T follicular helper cell (primary cell): ENCODE results near the gene RNF217.
"Not testable (repeated sequence)": the region's sequence is repeated elsewhere in the genome, so short reads cannot be mapped to it uniquely, and the experiment has no call there.

ENCODE experiments used
- DNase-seq: peaks from one replicate; pipeline ENCODE4 v3.0.0-alpha.2; 2020; ENCODE audit warnings: low read depth

RNF217 gene

GRCh38 chr6:124962639-124963415 is 590 bp downstream of the RNF217 start:
- DNase-seq: no peak

DNA sequence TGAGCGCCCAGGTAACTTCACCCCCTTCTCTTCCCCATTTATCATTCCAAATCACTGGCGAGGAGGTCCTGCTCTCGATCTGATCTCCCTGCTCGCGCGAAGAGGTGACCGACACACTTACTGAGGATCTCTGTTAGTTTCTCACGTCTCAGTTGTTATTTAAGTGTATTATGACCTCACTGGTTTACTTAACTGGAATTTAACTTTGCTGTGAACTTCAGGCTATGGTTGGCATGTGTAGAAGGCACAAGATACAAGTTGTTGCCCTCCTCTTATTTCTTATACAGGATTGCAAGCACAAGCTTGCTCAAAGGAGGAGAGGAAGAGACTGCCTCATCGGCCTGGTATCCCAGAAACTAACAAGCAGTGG is 1.2 kb downstream of the RNF217 start:
- no peak for DNase-seq

- no peak for DNase-seq
Observed at GRCh38 chr6:124963831-124964763, 1.9 kb downstream of the RNF217 start.

DNA sequence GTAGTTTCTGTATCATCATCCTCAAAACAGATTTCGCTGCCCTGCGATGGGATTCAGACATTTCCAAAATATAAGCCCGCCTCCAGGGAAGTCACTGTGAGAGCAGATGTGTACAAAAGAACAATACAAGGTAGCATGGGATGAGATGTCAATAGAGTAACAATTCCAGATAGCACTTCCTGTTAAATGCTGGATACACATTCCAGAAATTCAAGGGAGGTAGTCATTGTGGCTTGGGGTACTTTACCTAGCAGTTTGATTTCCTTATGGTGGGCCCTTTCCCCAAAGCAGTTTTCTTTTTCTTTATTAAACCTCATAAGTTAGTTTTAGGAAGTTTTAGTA is 2.5 kb downstream of the RNF217 start:
- DNase-seq: no peak

DNA sequence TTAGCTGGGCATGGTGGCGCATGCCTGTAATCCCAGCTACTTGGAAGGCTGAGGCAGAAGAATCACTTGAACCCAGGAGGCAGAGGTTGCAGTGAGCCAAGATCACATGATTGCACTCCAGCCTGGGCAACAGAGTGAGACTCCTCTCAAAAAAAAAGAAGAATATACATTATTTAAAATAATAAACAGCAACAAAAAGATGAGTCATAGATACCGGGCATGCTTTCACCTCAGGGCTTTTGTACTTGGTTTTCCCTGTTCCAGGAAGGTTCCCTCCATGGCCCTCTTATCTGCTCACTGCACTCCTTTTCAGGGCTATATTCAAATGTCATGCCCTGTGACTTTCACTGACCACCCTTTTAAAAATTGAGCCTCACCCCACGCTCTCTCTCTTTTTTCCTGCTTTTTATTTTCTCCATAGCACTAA is 3.2 kb downstream of the RNF217 start:
- DNase-seq: not testable (repeated sequence)

GRCh38 chr6:124967444-124967843 is 5.2 kb downstream of the RNF217 start:
- DNase-seq: no peak

DNA sequence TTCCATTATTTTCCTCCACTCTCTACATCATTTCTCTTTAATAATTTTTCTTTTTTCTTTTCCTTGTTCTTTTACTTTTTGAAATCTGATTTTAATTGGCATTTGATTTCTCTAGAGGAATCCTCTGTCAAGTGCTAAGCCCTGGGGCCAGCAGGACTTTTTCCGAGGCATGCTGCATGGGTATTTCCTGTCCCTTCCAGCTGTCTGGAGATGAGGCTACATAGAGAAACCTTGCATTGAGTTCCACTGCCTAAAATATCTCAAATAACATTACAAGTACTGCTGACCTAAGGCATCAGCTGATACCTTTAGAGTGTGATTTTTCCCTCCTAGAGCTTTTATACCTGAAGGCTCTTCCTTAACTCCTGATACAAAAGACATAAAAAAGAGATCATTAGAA is 6.2 kb downstream of the RNF217 start:
- DNase-seq: no peak

- no peak for DNase-seq
Observed at GRCh38 chr6:124970243-124970642, 8.0 kb downstream of the RNF217 start.

DNA sequence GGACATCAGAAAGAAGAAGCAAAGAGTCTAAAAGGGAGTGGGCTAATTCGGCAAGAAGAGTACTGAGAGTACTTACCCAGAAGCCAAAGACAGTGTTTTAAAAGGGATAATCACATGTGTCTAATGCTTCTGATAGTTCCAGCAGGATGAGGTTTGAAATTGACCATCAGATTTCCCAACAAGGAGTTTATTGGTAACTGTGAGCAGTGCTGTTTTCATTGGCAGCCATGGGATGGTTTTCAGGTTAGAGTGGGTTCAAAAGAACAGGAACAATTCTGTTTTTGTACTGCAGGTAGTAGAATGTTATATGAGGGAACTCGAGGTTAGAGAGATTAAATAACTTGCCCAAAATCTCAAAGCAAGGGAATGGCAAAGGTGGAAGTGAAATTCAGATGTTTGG is 8.5 kb downstream of the RNF217 start:
- no peak for DNase-seq

DNA sequence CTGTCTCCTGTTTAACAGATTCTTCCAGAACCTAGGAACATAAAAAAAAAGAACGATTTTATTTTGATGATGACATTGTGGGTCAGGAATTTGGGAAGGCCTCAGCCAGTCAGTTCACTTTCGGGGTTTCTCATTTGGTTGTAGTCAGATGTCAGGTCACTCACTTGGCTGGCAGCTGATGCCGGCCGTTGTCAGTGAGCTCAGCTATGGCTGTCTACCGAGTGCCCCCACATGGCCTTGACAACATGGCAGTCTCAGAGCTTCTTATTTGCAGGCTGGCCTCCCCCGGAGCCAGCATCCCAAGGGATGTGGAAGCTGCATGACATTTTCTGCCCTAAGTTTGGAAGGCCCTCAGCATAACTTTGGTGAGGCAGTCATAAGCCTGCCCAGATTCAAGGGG is 11.5 kb downstream of the RNF217 start:
- DNase-seq: no peak

GRCh38 chr6:124974771-124975377 is 12.6 kb downstream of the RNF217 start:
- no peak for DNase-seq

- DNase-seq: no peak
Observed at GRCh38 chr6:124977067-124977908, 15.1 kb downstream of the RNF217 start.

DNA sequence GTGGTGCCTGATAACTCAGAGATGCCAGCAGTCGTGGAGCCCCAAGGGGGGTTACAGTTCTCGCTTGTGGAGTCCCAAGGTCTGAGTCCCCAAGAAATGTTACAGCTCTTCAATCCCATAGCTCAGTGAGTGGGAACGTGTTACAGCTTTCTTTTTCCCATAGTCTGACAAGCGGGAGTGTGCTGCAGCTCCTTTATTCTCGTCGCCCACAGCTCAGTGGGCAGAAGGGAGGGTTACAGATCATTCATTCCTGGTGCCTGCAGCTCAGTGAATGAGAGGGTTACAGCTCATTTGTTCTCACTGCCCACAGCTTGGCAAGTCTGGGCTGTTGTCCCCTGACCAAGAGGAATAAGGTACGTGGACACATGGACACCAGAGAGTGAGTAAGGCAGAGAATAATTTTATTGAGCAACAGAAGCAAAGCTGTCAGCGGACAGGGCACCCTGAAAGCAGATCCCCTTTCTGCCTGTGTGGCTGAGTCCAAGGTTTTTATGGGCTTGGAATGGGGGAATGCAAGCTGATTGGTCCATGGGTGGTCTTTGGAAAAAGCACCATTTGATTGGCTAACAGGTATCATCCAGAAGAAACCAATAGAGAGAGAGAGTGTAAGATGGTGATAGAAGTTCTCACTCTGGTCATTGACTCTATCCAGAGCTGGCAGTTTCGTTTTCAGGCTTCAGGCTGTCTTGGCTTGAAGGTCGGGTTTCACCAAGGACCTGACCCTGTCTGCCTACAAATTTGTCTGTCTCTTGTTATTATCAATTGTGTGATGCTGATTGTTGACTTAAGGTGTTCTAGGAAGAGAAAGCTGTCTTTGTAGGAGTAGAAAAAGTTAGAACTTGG is 16.4 kb downstream of the RNF217 start:
- no peak for DNase-seq

DNA sequence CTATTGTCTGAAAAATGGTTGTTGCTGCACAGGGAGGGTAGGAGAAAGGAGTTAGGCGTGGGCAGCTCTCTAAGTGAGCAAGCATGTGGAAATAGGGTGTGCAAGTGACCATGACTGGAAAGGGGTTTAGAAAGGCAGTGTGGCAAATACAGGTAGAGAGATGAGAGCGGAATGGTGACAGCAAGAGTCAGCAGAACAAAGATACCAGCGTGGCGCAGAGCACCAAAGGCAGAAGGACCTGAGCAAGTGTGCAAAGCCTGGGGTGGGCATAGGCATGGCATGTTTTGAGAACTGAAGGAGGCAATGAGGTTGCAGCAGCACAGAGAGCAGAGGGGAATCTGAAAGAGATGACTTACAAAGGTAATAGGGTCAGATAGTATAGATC is 17.0 kb downstream of the RNF217 start:
- DNase-seq: no peak

- DNase-seq: no peak
Observed at GRCh38 chr6:124982669-124983068, 20.4 kb downstream of the RNF217 start.

- no peak for DNase-seq
Observed at GRCh38 chr6:124983383-124984083, 21.3 kb downstream of the RNF217 start.

GRCh38 chr6:124984668-124985338 is 22.6 kb downstream of the RNF217 start:
- DNase-seq: no peak

- DNase-seq: no peak
Observed at GRCh38 chr6:124986164-124986563, 23.9 kb downstream of the RNF217 start.

GRCh38 chr6:124987291-124987690 is 25.1 kb downstream of the RNF217 start:
- DNase-seq: no peak
